HG03571 (cell line): ENCODE data around the gene NRP1.
"Not testable (repeated sequence)": the region's sequence is repeated elsewhere in the genome, so short reads cannot be mapped to it uniquely, and the experiment has no call there.

Source experiments
- ATAC-seq: cut with Tn5 transposase; IDR thresholded peaks from one replicate; pipeline ENCODE4 v1.9.1; 2021; ENCODE audit not compliant: unreplicated experiment

The NRP1 gene

GRCh38 chr10:33154590-33154989, 179.9 kb downstream of the NRP1 start:
- no peak for ATAC-seq

DNA sequence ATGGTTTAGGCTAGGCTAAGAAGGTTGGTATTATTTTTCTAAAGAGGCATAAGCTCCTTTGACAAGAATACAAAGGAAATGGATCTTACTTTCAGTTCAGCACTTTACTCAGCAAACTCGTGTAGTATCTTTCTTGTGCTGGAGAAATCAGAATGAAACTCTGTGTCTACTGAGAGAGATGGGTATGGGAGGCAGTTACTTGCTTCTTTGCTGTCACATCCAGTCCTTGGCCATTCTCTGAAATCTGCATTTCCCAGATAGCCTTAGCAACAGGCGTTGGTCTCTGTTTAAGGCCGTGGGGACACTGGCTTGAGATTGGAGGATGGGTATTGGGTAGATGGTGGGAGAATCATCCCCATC, 180.5 kb downstream of the NRP1 start:
- no peak for ATAC-seq

DNA sequence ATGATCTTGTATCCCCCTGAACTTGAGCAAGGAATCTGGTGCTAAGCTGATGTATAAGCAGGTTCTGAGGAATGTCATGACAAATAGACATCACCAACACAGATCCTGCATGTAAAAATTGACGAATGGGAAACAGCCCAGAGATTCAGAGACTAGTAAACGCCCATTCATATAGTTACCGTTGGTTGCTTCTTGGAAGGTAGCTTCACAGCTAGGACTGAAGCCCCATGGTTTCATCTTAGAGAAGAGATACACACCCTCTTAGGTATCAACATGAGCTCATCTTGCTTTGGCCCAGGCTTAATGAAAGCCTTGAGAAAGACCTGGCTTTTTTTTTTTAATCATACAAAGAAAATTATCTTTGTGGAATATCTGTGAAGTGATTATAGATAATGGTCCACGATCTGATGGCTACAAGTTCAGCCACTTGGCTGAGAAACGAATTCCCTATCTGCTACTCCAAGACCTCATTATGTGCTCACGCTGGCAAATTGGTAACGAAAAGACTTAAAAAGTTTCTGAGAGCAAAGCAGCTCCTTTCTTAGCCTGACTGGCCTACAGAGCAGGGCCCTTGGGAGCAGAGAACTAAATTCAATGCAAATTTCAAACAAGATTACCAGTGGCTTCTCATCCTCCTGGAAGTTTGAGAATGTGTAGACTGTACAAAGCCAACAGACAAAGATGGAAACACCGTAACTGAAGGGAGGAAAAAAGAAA, 181.1 kb downstream of the NRP1 start:
- no peak for ATAC-seq

GRCh38 chr10:33152750-33153149, 181.7 kb downstream of the NRP1 start:
- ATAC-seq, result no peak

GRCh38 chr10:33152146-33152545, 182.3 kb downstream of the NRP1 start:
- ATAC-seq, result no peak

DNA sequence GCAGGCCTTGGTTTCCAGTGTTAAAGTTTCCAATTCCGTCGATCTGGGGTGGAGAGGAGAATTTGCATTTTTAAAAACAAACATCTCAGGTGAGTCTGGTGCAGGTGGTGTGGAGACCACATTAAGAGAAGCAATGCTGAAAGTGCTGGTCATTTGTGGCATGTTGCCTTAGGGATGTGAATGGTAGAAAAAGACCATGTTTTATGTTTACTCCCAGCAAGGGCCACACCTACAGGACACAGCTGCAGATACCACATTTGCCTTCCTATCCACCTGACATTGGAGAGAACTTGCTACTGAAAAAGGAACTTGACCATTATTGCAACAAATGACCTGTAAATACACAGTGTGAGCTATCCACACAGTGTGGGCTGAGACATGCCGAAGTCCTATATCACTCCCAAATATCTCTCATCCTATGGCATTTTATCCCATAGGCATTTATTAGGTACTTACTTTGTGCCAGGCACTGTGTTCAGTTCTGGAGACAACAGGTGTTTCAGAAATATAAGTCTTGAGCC, 183.1 kb downstream of the NRP1 start:
- no peak for ATAC-seq

DNA sequence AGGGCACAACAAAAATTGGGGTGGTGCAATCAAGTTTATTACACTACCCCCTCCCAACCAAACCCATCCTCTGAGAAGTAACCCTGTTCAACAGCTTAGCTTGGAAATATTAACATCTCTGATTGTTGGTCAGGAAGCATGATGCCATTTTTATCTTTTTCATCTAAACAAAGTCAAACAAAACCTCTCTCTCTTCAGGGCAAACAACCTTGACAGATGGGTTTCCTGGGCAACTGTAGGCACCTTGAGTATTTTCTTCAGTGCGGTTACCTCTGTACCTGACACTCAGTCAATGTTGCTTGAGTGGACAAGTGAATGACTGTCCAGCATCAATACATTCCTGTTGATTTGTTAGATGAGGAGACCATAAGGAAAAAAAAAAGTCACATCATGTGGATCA, 183.6 kb downstream of the NRP1 start:
- no peak for ATAC-seq

- no peak for ATAC-seq
Observed at GRCh38 chr10:33150146-33150545, 184.3 kb downstream of the NRP1 start.

DNA sequence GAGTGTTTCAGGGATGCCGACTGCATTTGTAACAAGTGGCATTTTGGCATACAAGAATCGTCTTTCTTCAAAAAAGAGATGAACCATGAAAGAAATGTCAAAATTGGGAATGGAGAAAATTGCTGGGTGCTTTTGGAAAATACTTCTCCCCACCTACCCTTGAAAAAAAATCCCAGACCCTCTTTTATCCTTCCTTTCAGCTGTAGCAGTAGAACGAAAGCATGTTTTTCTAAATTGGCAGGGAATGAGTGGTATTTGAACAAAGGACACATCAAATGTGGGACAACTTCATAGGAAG, 187.5 kb downstream of the NRP1 start:
- no peak for ATAC-seq

DNA sequence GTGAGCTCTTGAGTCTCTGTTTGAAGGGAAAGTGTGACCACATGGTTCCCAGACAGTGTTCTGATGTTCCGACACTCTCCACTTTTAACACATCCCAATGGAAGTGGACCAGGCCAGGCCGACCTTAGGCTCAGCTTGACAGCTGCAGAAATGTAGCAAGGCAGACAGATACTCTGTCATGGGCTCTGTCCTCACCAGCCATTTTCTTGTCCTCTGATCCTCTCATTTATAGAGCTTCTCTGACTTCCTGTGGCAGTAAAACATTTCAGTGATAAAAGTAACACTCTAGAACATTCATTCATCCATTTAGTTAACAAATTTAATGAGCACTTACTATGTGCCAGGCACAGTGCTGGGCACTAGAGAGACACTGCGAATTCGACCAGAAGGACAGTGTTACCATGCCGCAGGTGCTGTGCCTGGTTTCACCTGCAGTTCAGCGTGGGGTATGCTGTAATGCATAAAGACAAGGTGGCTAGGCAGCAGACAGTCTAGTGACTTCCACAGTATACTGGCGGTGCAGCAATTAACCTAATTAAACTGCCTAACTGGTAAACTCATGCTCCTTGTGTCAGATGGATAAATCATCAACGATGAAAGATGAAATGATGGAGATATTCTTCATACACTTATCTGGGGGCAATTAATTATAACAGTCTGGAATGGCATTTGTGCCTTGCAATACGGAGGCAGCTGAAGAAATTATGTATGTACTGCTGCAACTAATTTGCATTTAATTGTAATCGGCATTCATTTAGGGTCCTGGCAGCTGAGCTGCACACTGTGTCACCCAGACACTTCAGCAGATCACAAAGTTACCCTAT, 188.1 kb downstream of the NRP1 start:
- no peak for ATAC-seq

- no peak for ATAC-seq
Observed at GRCh38 chr10:33145451-33146188, 188.8 kb downstream of the NRP1 start.

- ATAC-seq, result no peak
Observed at GRCh38 chr10:33143160-33143728, 191.2 kb downstream of the NRP1 start.

DNA sequence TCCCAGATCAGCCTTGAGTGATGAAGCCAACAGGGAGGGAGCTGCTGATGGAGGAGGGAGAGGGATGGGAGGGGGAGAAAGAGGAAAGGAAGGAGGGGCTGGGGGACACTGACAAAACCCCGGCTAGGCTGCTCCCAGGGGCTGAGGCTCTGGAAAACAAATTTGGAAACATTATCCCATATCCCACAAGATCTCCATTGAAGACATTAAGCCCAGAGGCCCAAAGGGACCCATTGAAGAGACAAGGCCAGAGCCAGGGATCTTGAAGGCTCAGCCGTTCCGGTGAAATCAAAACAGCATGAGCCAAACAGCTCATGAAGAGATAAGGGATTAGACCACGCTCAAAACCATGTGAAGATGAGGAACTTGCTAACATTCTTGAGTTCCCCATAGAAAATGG, 192.2 kb downstream of the NRP1 start:
- no peak for ATAC-seq

- ATAC-seq, result no peak
Observed at GRCh38 chr10:33141251-33141650, 193.2 kb downstream of the NRP1 start.

DNA sequence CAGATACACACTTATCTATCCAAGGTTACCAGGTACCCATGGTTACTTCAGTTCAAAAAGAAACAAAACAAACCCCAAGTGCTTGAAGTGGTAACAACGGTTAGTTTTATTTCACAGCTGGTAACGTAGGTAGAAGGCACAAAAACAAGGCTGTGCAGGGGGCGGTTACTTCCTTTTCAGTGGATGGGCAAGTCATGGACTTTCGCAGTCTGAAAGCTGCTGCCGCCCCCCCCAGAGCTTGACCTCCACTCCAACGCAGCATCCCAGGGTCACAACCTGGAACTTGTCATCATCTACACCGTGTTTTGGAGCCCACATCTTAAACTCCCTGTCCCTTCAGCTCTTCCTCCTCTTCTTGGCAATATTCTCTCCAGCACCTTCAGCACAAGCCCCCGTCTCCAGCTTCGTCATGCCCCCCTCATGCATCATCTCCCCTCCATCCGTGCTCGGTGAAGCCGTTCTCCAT, 195.3 kb downstream of the NRP1 start:
- ATAC-seq, result no peak

DNA sequence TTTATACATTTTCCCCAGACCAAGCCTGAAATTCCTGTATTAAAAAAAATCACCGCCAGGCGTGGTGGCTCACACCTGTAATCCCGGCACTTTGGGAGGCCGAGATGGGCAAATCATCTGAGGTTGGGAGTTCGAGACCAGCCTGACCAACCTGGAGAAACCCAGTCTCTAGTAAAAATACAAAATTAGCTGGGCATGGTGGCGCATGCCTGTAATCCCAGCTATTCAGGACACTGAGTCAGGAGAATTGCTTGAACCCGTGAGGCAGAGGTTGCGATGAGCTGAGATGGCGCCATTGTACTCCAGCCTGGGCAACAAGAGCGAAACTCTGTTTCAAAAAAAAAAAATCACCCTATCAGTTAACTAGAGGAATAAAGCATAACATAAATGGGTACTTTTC, 195.8 kb downstream of the NRP1 start:
- not testable (repeated sequence) for ATAC-seq

- ATAC-seq, result no peak
Observed at GRCh38 chr10:33137356-33138005, 197.0 kb downstream of the NRP1 start.

- ATAC-seq, result no peak
Observed at GRCh38 chr10:33136781-33137180, 197.7 kb downstream of the NRP1 start.

- no peak for ATAC-seq
Observed at GRCh38 chr10:33136271-33136670, 198.2 kb downstream of the NRP1 start.

DNA sequence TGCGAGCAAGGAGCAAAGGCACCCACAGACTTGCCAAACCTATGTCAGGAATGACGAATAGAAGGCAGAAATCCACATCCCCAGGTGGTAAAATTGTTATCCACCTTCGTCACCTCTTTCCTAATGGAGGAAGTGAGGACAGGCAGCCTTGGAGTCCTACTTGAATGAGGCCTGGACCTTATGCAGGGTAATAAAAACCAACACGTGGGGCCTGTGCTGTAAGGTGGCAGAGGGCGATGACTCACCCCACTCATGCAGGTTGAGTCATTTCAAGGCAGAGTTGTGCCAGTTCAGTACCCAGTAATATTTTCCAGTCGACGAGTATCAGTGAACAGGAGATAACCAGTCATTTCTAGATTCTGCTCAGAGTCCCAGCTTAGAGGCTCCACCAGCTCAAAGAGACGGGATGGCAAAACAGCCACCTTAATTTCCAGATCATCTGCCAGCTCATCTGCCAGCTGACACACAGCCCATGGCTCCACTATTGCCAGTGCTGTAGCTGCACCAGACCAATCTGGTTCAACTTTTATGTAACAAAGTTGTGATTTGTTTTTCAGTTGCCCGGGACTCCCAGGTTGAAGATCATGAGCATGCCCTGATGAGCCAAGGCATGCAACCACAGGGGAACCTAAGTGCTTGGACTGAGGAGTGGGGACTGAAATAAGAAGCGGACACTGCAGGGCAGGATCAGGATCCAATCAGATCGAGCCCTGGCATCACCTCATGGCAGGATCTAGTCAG, 200.3 kb downstream of the NRP1 start:
- no peak for ATAC-seq
